Measurements from ENCODE around the gene KLHL22. TPM values are rescaled to one million over a fixed set of nuclear protein-coding genes. Genes with fewer than 3 reads are reported as not detected.

KLHL22 gene
- total and polyA plus RNA-seq, 2 of the 13 experiments (the other 11 are each of a cell fraction or from before 2014, with no cell fraction given) = 10.9 to 14.8 TPM

DNA sequence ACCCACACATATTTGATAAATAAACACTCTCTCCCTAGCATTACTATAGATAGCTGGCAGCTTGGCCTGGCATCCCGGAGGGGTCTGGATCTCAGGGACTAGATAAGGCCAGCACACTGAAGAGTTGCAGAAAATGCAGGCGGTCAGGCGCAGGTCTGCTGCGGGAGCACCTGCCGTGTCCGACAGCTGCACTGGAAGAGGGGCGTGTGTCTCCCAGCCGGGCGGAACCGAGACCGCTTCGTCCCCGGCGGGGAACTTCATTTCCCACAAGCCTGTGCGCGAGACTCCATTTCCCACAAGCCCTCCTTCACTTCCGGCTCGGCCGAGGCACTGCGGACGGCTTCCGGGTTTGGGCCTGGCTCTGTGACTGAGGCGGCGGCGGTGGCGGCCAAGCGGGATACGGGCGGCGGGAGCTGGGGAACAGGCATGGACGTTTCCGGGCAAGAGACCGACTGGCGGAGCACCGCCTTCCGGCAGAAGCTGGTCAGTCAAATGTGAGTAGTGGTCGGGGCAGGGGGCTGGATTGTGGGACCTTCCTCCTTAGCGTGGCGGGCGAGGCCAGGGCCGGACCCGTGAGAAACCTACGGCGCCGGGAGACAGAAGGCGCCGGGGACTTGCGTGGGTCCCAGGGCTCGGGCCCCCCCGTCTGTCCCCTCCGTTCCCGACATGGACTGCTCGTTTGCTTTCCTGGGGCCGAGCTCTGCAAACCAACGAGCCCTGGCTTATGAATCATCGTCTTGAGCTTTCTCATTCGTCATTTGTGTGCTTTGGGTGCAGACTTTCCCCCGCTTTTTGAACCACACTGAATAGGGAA is 11.9 kb upstream of the KLHL22 start, which contains the start of gene MED15 (continued):
- TF ChIP-seq, protein P1, sequence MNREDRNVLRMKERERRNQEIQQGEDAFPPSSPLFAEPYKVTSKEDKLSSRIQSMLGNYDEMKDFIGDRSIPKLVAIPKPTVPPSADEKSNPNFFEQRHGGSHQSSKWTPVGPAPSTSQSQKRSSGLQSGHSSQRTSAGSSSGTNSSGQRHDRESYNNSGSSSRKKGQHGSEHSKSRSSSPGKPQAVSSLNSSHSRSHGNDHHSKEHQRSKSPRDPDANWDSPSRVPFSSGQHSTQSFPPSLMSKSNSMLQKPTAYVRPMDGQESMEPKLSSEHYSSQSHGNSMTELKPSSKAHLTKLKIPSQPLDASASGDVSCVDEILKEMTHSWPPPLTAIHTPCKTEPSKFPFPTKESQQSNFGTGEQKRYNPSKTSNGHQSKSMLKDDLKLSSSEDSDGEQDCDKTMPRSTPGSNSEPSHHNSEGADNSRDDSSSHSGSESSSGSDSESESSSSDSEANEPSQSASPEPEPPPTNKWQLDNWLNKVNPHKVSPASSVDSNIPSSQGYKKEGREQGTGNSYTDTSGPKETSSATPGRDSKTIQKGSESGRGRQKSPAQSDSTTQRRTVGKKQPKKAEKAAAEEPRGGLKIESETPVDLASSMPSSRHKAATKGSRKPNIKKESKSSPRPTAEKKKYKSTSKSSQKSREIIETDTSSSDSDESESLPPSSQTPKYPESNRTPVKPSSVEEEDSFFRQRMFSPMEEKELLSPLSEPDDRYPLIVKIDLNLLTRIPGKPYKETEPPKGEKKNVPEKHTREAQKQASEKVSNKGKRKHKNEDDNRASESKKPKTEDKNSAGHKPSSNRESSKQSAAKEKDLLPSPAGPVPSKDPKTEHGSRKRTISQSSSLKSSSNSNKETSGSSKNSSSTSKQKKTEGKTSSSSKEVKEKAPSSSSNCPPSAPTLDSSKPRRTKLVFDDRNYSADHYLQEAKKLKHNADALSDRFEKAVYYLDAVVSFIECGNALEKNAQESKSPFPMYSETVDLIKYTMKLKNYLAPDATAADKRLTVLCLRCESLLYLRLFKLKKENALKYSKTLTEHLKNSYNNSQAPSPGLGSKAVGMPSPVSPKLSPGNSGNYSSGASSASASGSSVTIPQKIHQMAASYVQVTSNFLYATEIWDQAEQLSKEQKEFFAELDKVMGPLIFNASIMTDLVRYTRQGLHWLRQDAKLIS (CRISPR knock-in tag; IDR thresholded peaks at IDR 0.05) = no peak
- no peak for TF ChIP-seq SATB2 (CRISPR knock-in tag; IDR thresholded peaks at IDR 0.05)
- TF ChIP-seq PAWR (CRISPR knock-in tag; IDR thresholded peaks at IDR 0.05; ENCODE audit: borderline replicate concordance) = peak; percentile 84; the same call in 1 of the 2 replicates
- peak; percentile 55; the same call in 1 of the 2 replicates for TF ChIP-seq ZMAT3 (CRISPR knock-in tag; conservative IDR thresholded peaks at IDR 0.05)
- no peak; the same call in 1 of the 2 replicates for TF ChIP-seq ZBTB21 (CRISPR knock-in tag; IDR thresholded peaks at IDR 0.05)
- TF ChIP-seq, protein P2, sequence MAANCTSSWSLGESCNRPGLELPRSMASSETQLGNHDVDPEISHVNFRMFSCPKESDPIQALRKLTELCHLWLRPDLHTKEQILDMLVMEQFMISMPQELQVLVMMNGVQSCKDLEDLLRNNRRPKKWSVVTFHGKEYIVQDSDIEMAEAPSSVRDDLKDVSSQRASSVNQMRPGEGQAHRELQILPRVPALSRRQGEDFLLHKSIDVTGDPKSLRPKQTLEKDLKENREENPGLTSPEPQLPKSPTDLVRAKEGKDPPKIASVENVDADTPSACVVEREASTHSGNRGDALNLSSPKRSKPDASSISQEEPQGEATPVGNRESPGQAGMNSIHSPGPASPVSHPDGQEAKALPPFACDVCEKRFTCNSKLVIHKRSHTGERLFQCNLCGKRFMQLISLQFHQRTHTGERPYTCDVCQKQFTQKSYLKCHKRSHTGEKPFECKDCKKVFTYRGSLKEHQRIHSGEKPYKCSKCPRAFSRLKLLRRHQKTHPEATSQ (CRISPR knock-in tag; IDR thresholded peaks at IDR 0.05; ENCODE audit: borderline replicate concordance) = no peak; the same call in 1 of the 2 replicates
- TF ChIP-seq ERF (CRISPR knock-in tag; IDR thresholded peaks at IDR 0.05) = peak; percentile 88; the same call in 1 of the 2 replicates
- TF ChIP-seq ZNF598 (CRISPR knock-in tag; IDR thresholded peaks at IDR 0.05; ENCODE audit: borderline replicate concordance) = peak; percentile 59; the same call in 1 of the 2 replicates
- TF ChIP-seq ZNF570 (CRISPR knock-in tag; IDR thresholded peaks at IDR 0.05; ENCODE audit: borderline replicate concordance) = peak; percentile 65; the same call in 1 of the 2 replicates
- TF ChIP-seq, protein P3, sequence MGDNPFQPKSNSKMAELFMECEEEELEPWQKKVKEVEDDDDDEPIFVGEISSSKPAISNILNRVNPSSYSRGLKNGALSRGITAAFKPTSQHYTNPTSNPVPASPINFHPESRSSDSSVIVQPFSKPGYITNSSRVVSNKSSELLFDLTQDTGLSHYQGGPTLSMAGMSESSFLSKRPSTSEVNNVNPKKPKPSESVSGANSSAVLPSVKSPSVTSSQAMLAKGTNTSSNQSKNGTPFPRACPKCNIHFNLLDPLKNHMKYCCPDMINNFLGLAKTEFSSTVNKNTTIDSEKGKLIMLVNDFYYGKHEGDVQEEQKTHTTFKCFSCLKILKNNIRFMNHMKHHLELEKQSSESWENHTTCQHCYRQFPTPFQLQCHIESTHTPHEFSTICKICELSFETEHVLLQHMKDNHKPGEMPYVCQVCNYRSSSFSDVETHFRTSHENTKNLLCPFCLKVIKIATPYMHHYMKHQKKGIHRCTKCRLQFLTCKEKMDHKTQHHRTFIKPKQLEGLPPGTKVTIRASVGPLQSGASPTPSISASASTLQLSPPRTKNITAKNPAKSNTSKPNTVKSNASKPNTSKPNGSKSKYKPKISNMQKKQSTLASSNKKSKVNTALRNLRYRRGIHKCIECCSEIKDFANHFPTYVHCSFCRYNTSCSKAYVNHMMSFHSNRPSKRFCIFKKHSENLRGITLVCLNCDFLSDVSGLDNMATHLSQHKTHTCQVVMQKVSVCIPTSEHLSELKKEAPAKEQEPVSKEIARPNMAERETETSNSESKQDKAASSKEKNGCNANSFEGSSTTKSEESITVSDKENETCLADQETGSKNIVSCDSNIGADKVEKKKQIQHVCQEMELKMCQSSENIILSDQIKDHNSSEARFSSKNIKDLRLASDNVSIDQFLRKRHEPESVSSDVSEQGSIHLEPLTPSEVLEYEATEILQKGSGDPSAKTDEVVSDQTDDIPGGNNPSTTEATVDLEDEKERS (CRISPR knock-in tag; IDR thresholded peaks at IDR 0.05) = peak; percentile 93
- peak; percentile 51 for TF ChIP-seq BRD4 (CRISPR knock-in tag; IDR thresholded peaks at IDR 0.05)
- peak; percentile 90; the same call in 2 of the 3 replicates for TF ChIP-seq MXI1 (IDR thresholded peaks at IDR 0.05; ENCODE audit: borderline replicate concordance, low read depth, low read length)
- TF ChIP-seq MED1 (CRISPR knock-in tag; IDR thresholded peaks at IDR 0.05) = peak; percentile 70; the same call in 1 of the 2 replicates
- TF ChIP-seq PPARG (CRISPR knock-in tag; conservative IDR thresholded peaks at IDR 0.05) = 0 out of 2 replicates have a peak, but pooled peaks have one; percentile 22
- TF ChIP-seq ELF1 (CRISPR knock-in tag; IDR thresholded peaks at IDR 0.05) = peak; percentile 100
- TF ChIP-seq SCMH1 (CRISPR knock-in tag; IDR thresholded peaks at IDR 0.05; ENCODE audit: borderline replicate concordance) = no peak
- TF ChIP-seq, protein P4, sequence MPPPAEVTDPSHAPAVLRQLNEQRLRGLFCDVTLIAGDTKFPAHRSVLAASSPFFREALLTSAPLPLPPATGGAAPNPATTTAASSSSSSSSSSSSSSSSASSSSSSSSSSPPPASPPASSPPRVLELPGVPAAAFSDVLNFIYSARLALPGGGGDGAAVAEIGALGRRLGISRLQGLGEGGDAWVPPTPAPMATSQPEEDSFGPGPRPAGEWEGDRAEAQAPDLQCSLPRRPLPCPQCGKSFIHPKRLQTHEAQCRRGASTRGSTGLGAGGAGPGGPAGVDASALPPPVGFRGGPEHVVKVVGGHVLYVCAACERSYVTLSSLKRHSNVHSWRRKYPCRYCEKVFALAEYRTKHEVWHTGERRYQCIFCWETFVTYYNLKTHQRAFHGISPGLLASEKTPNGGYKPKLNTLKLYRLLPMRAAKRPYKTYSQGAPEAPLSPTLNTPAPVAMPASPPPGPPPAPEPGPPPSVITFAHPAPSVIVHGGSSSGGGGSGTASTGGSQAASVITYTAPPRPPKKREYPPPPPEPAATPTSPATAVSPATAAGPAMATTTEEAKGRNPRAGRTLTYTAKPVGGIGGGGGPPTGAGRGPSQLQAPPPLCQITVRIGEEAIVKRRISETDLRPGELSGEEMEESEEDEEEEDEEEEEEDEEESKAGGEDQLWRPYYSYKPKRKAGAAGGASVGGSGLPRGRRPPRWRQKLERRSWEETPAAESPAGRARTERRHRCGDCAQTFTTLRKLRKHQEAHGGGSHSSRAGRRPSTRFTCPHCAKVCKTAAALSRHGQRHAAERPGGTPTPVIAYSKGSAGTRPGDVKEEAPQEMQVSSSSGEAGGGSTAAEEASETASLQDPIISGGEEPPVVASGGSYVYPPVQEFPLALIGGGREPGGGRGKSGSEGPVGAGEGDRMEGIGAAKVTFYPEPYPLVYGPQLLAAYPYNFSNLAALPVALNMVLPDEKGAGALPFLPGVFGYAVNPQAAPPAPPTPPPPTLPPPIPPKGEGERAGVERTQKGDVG (CRISPR knock-in tag; IDR thresholded peaks at IDR 0.05; ENCODE audit: borderline replicate concordance) = peak; percentile 75; the same call in 1 of the 2 replicates

Data from HepG2 (cell line).